ENCODE measurements around the gene CTXND1. TPM values are rescaled to one million over a fixed set of nuclear protein-coding genes. Genes with fewer than 3 reads are reported as not detected.
A peak's percentile ranks its signal among the peaks of the same experiment; 100 is the strongest.
"Not testable (repeated sequence)": the region's sequence is repeated elsewhere in the genome, so short reads cannot be mapped to it uniquely, and the experiment has no call there.

The CTXND1 gene
- total RNA-seq, 1 donor from 2014 or later, result 0.41 TPM

GRCh38 chr15:80162059-80162554 lies 89.9 kb downstream of the CTXND1 start:
- no peak for FAIRE-seq
- DNase-seq (ENCODE audit: low spot score in 2 of 2), result no peak

DNA sequence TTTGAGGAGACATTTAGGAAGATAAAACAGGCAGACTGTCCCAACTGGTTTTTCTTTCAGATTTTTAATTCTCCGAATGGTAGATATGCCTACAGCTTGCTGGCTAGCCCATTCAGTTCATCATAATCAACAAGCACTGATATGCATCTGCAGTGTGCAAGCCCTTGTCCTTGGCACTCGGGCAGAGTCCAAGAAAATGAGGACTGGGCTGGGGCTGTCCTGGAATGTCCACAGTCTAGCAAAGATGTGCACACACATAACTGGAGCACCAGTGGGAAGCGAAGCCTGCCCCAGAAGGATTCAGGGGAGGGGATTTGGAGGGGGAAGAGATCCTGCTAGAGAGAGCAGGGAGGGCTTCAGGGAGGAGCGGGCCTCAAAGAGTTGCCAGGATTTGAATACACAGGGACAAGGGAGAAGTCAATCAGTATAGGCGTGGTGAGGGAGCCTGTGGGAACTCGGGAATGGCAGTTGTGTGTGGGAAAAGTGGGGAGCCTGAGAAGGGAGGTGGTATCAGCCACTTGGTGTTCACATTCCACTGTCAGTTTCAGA lies 90.5 kb downstream of the CTXND1 start:
- DNase-seq (ENCODE audit: low spot score in 2 of 2) (no peak), FAIRE-seq (no peak)

GRCh38 chr15:80160570-80161156 lies 91.3 kb downstream of the CTXND1 start:
- FAIRE-seq (no peak), DNase-seq (ENCODE audit: low spot score in 2 of 2) (no peak)

DNA sequence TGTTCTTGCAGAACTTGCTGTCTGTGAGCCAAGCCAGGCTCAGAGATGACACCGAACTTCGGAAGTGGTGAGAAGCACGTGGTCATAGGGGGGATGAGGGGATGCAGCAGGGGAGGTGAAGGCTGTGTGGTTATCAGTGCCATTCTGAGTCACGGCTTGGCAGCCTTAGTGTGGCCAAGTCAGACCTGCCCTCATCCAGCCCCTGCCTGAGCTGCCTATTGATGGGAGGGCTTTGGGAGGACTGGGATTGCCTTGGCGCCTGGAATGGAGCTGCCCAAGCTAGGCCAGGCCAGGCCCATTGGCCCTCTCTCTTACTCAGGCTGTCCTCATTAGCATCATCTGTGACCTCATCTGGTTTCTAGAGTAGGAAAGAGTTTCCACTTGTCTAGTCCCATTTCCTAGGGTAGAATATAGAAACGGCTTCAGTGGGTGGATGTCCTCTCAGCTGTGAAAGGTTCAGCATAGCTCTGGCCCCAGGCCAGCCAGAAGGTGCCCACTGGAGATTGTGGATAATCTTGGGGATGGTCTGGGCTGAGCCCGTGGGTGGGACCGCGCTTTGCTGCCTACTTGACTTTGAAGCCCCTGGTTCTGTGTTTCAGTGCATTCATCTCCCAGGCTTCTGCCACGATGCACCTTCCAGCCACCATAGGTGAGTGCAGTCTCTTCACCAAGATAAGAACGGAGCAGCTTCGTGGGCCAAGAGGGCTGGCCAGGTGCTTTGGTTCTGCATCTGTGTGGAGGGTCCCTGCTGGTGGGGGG lies 92.0 kb downstream of the CTXND1 start:
- DNase-seq (ENCODE audit: low spot score in 2 of 2), result no peak
- FAIRE-seq, result no peak

GRCh38 chr15:80159301-80159700 lies 92.7 kb downstream of the CTXND1 start:
- DNase-seq (ENCODE audit: low spot score in 2 of 2), result no peak
- FAIRE-seq, result no peak

DNA sequence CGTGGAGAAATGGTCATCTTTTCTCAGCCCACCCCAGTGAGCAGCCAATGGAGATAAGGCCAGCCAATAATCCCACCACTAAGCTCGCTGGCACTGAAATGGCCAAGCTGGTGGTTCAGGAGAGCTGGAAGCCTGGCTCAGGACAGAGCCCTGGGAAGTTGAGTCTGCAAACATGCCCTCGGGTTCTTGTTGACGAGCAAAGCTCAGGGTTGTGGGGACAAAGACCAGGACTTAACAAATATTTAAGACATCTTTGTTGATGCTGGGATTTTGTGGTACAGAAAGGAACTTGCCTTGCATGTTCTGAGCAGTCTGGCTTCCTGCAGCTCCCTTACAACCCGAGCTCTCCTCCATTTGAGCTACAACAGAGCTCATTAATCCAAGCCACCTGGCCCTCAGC lies 94.8 kb downstream of the CTXND1 start:
- FAIRE-seq (no peak), DNase-seq (ENCODE audit: low spot score in 2 of 2) (no peak)

DNA sequence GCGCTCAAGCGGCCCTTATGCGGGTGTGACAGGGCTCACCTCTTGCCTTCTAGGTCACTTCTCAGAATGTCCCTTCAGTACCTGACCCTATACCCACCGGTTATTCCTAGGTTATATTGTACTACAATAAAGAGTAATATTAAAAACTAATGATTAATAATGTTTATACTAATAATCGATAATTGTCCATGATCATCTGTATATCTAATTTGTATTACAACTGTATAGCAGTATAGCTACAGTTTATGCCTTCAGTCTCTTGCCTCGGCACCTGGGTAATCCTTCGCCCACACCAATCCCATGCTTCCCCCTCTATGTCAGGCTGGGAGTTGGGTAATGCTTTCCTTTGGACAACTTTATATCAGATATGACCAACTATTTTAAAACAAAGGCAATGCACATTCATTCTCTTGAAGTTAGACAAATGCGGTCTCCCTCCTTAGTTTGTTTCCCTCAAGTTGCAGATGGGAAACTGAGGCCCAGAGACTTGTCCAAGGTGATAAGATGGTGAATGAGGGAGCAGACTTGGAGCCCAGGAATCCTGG lies 95.8 kb downstream of the CTXND1 start:
- FAIRE-seq, result no peak

GRCh38 chr15:80155378-80156175 lies 96.4 kb downstream of the CTXND1 start:
- DNase-seq (ENCODE audit: low spot score in 2 of 2); FAIRE-seq: not testable (repeated sequence)

More for the DNA sequence above, 95.8 kb downstream of the CTXND1 start:
- no peak for DNase-seq (ENCODE audit: low spot score in 2 of 2)

- FAIRE-seq (no peak), DNase-seq (ENCODE audit: low spot score in 2 of 2) (no peak)
These were observed 97.0 kb downstream of the CTXND1 start for GRCh38 chr15:80155001-80155377.

DNA sequence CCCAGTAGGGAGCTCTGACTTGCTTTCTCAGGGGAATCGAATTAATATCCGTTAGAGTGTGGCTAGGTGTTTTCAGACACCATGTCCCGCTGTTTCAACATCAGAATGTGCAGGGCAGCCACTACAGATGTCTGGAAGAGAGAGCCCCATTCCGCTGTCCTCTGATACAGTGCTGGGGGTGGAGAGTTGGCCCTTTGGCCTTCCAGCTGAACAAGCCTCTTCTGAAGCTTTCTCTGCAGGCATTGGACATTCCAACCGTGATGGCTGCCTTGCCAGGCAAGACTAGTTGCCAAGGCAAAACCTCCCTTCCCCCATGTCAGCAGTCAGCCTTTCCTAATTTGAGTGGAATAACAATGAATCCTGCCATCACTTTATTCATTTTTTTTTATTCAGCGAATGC lies 97.7 kb downstream of the CTXND1 start:
- DNase-seq (ENCODE audit: low spot score in 2 of 2) (no peak), FAIRE-seq (no peak)

DNA sequence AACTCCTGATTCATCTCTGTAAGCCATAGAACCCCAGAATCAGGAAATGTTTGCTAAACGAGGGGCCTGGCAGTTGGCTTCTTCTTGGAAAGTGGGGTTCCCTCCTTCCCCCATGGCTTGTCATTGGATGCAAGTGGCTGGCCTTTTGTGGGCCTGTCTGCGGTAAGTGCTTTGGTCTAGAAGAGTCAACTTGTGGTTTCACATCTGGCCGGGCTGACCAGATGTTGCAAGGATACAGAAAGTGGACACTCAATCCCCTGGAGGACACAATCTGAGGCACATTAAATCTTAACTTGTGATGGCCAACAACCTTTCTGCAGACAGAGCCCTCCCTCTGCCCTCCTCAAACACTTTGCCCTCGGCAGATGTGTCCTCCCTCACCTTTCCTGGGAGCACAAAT lies 98.1 kb downstream of the CTXND1 start:
- DNase-seq (ENCODE audit: low spot score in 2 of 2), result no peak
- FAIRE-seq, result no peak

DNA sequence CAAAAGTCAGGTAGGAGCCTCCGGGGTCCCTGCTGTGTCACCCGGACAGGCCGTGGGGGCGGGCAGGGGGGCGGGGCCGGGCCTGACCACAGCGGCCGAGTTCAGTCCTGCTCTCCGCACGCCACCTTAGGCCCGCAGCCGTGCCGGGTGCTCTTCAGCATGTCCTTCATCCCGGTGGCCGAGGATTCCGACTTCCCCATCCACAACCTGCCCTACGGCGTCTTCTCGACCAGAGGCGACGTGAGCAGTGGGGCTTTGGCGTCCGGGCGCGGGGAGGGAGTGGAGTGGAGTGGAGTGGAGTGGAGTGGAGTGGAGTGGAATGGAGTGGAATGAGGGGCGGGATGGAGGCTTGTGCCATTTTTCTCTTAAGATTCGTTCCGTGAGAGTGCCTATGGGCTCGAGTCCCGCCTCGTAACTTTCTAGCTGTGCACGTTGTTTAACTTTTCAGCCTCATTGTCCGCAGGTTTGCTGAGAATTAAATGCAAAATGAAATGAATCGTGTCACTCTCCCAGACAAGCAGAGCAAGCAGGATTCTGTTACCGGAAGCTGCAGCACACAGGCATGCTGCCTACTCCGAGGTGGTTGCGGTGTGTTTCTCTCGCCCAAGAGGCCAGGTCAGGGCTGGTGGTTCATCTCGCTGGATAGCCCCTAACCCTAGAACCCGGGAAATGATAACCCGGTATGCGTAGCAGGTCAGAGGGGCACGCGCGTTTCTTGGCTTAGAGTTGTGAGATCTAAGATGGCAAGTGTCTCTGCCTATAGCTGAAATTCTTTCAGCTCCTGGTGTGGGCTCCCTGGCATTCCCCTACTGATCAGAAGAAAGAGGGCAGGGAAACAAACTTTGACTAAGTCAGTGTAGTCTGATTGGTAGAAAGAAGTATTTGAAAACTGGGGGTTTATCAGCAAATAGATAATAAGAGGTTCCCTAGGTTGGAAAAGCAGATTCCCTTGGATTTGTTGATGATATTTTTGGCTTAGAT lies 98.8 kb downstream of the CTXND1 start, which contains the start of gene FAH:
Gene FAH, plus strand, starts transcription at position 104 of the 981 bp plus-strand sequence. Its CDS starts 56 bp downstream, at position 160.
- DNase-seq (ENCODE audit: low spot score in 2 of 2), result no peak
- no peak for FAIRE-seq

DNA sequence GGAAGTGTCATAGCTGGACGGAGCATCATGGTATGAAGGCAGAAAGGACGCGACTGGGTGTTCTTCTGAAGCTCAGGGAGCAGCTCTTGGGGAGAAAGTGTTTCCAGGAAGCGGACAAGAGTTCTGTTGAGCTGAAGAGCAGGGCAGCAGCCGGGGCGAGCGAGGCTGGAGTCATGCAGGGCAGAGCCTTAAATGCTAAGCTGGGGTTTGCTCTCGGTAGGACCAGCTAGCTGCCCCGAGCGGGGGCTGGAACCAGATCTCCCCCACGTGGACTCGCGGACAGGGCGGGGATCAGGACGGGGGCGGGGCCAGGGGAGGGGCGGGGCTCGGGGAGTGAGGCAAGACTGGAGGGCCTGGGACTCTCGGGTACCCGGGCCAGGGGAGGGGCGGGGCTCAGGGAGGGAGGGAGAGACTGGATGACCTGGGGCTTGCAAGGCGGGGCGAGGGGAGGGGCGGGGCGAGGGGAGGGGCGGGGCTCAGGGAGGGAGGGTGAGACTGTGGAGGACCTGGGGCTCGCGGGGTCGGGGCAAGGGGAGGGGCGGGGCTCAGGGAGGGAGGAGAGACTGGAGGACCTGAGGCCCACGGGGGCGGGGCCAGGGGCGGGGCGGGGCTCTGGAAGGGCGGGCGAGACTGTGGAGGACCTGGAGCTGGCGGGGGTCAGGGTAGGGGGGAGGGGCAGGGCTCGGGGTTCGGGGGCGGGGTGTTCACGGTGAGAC lies 99.7 kb downstream of the CTXND1 start:
- FAIRE-seq (no peak), DNase-seq (ENCODE audit: low spot score in 2 of 2) (peak; percentile 79 to 91)

GRCh38 chr15:80151576-80151975 lies 100.4 kb downstream of the CTXND1 start:
- DNase-seq (ENCODE audit: low spot score in 2 of 2), result no peak
- FAIRE-seq, result no peak

- DNase-seq (ENCODE audit: low spot score in 2 of 2), result no peak
- FAIRE-seq, result no peak
These were observed 100.9 kb downstream of the CTXND1 start for GRCh38 chr15:80151148-80151547.

Measured in frontal cortex (tissue), 4 donors.